ENCODE measurements around the gene PPDPF.

PPDPF gene

DNA sequence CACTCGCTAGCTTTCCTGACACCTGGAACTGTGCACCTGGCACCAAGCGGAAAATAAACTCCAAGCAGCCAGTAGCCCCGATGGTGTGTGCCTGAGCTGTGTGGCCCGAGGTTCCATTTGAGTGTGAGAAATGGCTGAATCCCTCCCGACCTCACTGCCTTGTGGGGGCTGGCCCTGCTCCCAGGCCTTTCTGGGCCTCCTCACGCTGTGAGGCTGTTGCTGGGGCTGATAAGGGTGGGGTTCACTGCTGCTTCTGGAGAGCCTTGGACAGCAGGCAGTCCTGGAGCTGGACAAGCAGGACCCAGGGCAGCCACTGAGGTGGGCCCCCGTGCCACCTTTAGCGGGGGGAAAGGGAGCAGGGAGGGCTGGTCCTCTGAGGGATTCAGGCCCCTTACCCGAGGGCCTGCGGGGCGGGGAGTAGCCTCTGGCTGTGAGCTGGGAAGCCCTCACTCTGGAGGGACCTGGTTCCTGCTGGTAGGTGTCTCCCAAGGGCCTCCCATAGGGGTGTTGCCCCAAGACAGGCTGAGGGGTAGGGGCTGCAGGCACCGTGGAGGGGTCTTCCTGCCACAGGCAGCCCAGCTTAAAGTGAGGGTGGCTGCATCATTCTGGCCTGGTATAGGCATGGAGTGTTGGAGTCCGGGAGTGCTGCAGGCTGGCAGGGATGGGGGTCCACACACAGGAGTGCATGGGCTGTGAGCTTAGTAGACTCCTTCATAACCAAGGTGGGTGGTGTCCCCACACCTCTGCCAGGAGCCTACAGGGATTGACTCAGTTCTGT, 1.7 kb downstream of the PPDPF start:
- DNase-seq (ENCODE audit: low spot score) = no peak

DNA sequence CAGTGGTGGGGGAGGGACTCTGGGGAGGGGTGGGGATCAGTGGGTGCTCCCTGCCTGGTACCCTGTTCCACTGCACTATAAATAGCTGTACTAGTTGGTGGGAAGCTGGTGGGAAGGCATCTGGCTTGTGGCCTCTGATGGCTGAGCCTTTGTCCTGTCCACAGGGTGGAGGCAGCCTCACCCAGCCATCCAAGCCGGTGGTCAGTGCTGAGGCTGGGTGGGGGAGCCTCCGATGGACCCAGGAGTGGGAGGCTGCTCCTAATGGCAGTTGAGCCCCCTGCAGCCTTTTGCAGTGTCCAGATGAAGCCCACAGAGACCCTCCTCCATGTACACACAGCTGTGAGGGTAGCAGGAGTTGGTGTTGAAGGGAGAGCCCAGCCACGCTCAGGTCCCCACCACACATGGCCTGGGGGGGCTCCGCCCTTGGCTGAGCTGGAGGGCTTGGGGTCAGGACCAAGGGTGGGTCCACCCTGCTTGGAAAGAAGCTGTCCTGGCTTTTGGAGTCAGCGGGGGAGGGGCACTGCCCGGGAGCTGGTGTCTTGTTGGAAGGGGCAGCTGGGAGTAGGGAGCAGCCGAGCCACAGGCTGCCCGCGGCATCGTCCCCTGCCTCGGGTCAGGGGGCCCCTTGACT, 2.5 kb downstream of the PPDPF start:
- no peak for DNase-seq (ENCODE audit: low spot score)

DNA sequence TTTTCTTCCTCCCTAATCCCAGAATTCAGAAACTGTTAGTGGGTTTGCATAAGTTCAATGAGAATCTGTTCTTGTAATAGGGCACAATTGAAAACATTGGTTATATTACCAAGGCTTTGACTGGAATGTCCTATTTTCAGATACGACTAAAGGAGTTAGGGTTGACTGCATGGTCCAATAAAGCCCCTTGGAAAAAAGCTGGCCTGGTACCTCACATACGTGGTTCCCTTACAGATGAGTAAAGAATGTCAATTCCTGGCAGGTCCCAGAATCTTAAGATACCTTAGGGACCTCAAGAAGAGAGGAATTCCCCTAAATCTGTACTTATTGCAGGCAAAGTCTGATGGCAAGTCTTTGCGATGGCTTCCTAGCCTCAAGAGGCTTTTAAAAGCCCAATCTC, 4.6 kb downstream of the PPDPF start:
- no peak for DNase-seq (ENCODE audit: low spot score)

DNA sequence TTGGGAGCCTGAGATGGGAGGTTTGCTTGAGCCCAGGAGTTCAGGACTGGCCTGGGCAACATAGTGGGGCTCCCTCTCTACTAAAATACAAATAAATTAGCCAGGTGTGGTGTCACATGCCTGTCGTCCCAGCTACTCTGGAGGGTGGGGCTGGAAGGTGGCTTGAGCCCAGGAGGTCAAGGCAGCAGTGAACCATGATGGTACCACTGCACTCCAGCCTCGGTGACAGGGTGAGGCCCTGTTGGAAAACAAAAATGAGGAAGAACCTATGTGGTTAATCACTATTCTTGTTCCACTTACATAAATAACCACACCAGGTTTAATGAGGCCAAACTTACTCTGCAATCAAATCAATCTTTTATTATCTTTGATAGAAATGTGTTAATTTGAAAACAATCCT, 5.4 kb downstream of the PPDPF start:
- DNase-seq (ENCODE audit: low spot score) = no peak

DNA sequence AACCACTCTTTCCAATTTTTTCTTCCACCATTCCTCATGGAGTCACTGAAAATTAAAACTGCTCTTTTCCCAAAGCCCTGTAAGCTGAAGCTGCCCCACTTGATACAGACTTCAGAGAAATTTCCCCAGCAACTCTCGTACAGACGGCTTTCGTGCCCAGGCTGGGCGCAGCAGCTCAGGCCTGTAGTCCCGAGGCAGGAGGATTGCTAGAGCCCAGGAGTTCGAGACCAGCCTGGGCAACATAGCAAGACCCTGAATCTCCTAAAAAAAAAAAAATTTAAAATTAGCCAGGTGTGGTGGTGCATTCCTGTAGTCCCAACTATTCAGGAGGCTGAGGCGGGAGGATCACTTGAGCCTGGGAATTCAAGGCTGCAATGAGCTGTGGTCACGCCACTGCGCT, 6.6 kb downstream of the PPDPF start:
- DNase-seq (ENCODE audit: low spot score) = no peak

DNA sequence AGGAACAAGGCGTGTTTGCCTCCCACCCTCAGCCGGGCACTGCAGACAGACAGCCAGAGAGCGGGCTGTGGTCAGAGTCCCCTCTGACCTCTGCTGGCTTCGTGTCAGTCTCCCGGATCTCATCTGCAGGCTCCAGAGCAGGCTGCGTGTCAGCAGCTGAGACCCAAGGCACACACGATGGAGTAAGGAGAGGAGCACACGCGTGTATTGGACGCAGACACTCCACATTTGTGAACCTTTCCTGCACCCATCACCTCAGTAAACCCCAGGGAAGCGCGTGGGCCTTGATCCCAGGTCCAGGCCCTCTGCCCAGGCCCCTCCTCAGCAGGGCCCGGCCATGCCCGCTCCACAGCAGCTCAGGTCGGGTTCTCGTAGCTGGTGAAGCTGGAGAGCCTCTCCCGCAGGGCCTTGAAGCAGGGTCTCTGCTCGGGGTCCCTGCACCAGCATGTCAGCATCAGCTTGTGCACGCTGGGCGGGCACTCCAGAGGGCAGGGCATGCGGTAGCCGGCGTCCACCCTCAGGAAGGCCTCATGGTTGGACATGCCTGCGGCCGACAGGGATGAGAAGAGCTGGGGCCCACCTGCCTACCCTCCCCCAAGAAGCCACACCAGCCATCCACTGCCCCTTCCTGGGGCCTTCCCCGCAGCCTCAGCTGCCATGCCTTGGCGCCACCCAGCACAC, 8.8 kb downstream of the PPDPF start:
- no peak for DNase-seq (ENCODE audit: low spot score)

DNA sequence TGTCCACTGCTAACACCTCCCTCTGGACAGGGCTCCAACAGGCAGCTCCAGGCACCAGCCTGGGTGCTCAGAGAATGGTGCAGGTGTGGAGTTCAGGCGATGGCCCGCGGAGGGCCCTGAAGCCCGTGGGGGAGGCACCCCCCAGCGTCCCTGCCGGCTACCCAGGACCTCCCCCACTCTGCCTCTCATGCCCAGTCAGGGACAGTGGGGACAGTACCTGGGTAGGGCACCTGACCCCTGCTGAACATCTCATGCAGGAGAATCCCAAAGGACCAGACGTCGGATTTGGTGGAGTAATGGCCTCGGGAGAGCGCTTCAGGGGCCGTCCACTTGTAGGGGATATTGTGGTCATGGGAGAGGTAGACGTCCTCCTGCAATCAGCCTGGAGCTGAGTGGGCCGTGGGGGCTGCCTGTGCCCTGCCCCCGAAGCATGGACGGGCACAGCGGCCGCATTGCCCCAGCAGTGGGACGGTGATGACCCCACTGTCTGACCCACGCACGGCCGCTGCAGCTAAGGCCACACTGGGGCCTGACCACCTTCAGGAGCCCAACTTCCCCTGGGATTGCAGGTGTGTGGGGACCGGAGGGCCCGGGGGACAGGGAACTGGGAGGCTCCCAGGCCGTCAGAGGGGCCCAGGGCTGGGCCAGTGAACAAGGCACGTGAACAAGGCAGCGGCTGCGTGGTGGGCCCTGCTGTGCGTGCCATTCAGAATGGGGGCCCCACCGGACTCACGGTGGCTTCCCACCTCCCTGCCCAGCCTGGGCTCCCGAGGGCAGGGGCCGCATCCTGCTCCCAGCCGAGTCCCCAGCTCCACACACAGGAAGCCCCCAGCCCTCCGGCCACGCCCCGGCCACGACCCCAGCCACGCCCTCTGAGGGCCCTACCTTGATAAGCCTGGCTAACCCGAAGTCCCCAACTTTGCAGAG, 9.6 kb downstream of the PPDPF start:
- DNase-seq (ENCODE audit: low spot score) = no peak

DNA sequence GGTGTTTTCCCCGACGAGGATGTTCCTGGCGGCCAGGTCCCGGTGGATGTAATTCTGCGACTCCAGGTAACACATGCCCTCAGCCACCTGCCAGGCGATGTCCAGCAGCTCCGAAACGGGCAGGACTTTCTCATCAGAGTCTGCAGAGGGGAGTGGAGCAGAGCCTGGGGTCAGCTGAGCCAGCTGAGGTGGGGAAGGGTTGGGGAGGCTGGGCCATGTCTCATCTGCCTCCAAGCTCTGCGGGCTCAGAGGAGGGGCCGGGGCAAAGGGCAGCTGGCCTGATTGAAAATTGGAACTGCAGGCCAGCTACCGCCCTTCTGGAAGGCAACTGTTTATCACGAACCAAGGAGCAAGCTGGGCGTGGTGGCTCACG, 10.2 kb downstream of the PPDPF start:
- DNase-seq (ENCODE audit: low spot score) = no peak

DNA sequence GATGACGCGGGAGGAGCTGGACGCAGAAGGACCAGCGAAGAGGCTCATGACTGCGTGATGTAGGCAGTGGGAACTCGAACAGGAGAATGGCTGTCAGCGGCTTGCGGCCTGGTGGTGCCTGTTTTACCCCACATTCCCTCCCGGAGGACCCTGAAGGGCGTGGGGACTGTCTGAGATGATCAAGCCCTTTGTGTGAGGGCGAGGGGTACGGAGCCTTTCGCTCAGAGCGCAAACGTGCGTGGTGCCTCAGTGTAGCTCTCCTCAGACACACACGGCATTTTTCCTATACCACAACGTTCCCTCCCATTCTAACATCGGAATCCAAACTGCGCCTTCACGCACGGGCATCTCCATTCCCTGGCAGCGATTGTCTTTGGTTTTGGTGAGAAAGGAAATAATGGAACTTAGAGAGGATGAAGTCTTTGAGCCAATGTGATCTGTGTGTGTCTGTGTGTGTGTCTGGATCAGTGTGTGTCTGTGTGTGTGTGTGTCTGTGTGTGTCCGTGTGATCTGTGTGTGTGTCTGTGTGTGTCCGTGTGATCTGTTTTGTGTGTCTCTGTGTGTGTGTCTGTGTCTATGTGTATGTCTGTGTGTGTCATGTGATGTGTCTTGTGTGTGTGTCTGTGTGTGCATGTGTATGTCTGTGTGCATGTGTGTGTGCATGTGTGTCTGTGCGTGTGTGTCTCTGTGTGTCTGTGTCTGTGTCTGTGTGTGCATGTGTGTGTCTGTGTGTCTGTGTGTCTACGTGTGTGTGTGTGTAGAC, 11.3 kb downstream of the PPDPF start:
- no peak for DNase-seq (ENCODE audit: low spot score)

DNA sequence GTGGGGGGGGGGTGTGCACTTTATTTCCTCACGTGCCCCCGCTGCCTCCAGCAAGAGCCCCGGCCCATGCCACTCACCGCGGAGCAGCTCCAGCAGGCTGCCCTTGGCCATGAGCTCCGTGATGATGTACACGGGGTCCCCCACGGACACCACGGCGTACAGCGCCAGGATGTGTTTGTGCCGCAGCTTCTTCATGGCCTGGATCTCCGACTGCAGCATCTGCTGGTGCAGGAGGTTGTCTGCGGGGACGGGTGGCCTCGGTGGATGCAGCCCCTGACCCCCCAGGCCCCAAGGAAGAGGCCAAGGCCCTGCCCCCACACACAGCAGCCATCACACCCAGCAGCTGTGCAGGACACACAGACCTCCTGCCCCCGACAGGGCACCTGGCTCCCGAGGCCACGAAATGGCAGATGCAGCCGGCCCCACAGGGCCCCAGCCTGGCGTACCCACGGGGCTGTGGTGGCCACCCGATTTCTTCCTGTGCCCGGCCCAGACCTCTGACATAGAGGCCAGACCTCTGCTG, 11.9 kb downstream of the PPDPF start:
- DNase-seq (ENCODE audit: low spot score) = no peak

DNA sequence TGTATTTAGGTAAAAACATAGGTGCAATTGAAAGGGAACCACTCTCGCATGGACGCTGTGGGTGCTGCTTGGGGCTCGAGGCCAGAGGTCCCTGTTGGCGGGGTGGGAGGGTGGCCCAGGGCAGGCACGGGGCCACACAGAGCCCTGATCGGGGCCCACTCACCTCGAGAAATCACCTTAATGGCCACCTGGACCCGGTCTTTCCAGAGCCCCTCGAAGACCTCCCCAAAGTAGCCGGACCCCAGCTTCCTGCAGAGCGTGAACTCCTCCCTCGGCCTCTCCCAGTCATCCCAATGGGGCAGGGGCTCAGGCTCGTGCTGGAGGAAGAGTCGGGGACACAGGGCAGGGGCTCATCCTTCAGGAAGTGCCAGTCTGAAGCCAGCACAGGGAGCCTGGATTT, 12.8 kb downstream of the PPDPF start:
- no peak for DNase-seq (ENCODE audit: low spot score)

DNA sequence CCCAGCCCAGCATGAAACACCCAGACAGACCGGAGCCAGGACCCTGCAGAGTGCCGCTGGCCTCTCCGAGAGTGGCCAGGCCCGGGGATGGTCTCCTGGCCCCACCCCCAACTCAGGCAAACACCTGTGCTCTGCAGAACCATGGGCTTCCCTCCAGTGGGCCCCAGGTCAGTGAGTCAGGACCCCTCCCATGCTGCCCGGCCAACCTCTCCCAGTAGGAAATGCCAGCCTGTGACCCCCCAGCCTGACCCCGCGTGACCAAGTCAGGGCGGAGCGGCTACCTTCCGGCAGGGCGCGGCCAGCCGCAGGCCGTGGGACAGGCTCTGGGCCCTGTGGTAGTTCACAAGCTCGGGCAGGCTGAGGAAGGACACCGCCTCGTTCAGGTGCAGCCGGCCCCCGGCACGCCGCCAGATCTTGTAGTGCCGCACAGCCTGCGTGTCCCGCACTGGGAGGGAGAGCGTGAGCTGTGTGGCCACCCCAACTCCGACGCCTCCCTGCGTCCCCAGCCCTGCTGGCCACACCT, 13.4 kb downstream of the PPDPF start:
- no peak for DNase-seq (ENCODE audit: low spot score)

DNA sequence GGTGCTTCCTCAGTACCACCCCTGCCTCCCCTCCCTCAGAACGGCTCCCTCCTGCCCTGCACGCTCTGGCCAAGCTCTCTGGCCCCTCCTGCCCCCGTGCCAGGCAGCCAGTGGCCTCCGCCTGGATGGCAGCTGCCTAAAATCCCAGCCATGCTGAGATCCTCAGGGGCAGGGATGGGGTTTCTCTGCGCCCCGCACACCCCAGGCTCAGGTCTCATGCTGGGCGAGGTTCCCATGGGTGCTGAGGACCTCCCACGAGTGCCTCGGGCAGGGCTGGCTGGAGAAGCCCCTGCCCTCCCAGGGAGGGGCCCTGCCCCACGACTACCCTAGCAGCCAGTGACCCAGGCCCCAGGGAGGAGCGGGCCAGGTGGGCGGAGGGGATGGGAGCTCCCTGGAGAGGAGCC, 13.9 kb downstream of the PPDPF start:
- no peak for DNase-seq (ENCODE audit: low spot score)

DNA sequence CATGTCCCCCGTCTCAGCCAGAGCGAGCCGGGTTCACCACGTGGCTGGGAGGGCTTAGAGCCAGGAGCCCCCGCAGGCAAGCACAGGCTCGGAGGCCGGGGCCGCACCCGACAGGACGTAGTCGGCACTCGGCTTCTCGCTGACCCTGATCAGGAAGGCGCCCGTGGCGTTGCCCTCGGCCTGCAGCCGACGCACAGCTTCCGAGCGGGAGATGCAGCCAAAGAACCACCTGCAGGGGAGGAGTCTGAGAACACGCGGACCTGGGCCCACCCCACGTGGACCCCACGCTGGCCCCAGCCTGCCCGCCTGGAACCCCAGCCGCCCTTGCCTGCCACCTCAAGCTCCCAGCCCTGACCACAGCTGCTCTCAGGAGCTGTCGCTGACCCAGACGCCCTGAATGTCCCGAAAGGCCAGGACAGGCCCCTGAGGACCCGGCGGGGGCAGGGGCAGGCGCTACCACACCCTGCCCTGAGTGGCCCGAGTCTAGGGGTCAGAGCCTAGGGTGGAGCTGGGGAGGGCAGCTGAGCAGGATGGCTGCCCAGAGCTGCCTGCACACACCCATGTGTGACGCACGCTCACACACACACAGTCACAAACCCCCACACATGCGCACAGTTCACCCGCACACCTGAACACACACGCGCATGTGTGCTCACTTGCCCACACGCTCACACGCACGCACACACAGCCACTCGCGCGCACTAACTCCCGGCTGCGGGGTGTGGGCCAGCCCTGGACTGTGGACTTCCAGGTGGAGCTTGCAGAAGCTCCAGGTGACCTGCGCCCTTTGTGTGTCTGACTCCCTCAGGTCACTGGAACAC, 14.5 kb downstream of the PPDPF start:
- no peak for DNase-seq (ENCODE audit: low spot score)

DNA sequence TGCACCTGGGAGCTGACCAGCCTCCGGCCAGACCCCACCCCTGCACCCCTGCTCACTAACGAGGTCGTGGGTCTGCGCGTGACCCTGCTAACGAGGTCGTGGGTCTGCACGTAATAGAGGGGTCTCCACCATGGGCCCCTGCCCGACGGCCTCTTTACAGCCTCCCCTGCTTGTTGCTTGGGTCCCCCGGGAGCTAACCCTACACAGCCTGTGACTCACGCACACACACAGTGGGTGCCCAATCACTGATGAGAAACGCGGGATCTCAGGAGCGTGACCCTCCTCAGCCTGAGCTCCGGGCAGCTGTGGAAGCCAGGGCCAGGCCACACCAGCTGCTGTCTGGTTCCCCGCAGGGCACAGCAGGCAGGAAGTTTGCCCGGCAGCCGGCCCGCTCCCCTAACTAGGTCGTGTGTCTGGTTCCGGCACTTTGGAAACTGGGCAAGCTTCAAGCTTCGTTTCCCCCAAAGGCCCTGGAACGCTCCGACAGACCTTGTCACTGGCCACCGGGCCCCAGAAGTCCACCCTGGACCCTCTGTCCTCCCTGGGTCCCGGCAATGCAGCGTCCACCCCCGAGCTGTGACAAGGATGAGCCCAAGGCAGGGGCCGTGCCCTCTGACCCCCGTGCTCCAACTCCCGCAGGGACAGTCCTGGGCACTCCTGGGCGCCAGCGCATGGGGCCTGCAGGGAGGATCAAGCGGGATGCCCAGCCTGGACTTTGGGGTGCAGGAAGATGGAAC, 15.8 kb downstream of the PPDPF start:
- DNase-seq (ENCODE audit: low spot score) = peak; percentile 87

DNA sequence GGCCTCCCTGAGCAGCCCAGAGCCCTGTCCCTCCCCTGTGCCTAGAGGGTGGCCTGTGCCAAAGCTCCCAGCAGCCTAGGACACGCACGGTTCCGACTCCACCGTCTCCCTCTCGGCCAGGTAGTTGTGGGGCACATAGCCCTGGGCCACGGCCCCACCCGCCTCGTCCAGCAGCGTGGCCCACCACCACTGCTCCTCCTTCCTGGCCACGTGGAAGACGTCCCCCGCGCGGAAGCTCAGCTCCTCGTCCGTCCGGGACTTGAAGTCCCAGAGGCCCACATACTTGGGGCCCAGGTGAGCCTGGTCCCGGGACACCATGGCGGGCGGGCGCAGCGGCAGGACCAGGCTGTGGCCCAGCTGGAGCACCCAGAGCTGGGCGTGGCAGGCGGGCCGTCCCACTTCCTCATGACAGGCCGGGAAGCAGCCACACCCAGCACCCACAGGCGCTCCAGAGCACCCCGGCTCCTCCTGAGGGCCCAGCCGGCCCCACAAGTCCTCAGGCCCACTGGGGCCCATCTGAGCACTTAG, 16.5 kb downstream of the PPDPF start, which contains the start of gene PTK6:
TSS of gene PTK6 (minus strand) at position 380 of the 528 bp plus-strand sequence. CDS start at position 318, 62 bp downstream.
- DNase-seq (ENCODE audit: low spot score) = peak; percentile 87

DNA sequence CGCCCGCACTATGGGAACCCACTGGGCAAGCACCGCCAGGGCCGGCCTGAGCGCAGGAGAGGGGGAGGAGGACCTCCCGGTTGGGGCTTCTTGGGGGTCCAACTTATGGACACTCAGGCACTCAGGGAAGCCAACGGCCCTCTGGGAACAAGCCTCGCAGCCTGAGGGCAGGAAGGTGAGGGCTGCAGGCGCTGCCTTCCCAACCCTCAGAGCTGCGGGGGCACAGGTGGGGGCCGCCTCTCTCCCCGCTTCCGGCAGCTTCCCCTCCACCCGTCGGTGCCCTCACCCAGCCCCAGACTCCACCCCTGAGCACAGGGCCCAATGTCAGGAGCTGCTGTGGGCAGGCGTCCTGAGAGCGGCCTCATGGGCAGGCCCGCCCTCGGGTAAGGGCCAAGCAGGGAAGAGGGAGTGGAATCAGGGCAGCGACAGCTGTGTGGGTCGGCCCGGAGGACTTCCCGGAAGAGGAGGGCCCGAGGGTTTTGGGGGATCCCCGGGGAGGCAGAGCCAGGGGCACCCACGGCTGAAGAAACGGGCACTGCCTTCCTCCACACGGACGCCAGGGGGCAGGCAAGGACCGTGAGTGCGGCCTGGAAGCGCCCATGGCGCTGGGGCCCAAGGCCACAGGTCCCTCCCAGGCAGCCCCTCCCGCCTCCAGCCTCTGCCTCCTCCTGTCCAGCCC, 17.1 kb downstream of the PPDPF start:
- DNase-seq (ENCODE audit: low spot score) = peak; percentile 99

All from RKO (cell line).